Mesendoderm (in vitro differentiated cells): ENCODE results near the gene WDR91.

Source experiments
- DNase-seq: peaks from one replicate; pipeline ENCODE4 v3.0.0; 2013
- H2AK5ac ChIP-seq: 2 replicates; pipeline ENCODE4 v1.6.1; 2013; ENCODE audit warnings: low read length, inconsistent platforms
- H2BK120ac ChIP-seq: 2 replicates; pipeline ENCODE4 v1.6.1; 2013; ENCODE audit warnings: low read depth, mild to moderate bottlenecking, low read length, moderate library complexity, mixed read lengths
- H2BK15ac ChIP-seq: replicated peaks from 2 replicates; pipeline ENCODE4 v1.6.1; 2013; ENCODE audit warnings: low read depth, mild to moderate bottlenecking, moderate library complexity
- H2BK5ac ChIP-seq: 2 replicates; pipeline ENCODE4 v1.6.1; 2013; ENCODE audit warnings: low read length, inconsistent platforms
- H3K18ac ChIP-seq: 2 replicates; pipeline ENCODE4 v1.6.1; 2013; ENCODE audit warnings: mild to moderate bottlenecking, low read length, mixed read lengths
- H3K23ac ChIP-seq: one replicate; pipeline ENCODE4 v1.6.1; 2013; ENCODE audit warnings: low read length
- H3K27ac ChIP-seq: 2 replicates; pipeline ENCODE4 v1.5.1; 2013; ENCODE audit warnings: low read depth, mild to moderate bottlenecking, inconsistent platforms, low read length, moderate library complexity
- H3K27me3 ChIP-seq: 2 replicates; pipeline ENCODE4 v1.6.1; 2013; ENCODE audit warnings: low read length, control low read depth, mild to moderate bottlenecking, inconsistent platforms; ENCODE audit not compliant: insufficient read depth, poor library complexity
- H3K36me3 ChIP-seq: 2 replicates; pipeline ENCODE4 v1.6.1; 2013; ENCODE audit warnings: low read length, inconsistent platforms; ENCODE audit not compliant: control insufficient read depth, insufficient read depth
- H3K4ac ChIP-seq: one replicate; pipeline ENCODE4 v1.6.1; 2013; ENCODE audit warnings: low read depth, mild to moderate bottlenecking, low read length, moderate library complexity
- H3K4me1 ChIP-seq: 2 replicates; pipeline ENCODE4 v1.6.1; 2013; ENCODE audit warnings: low read depth, low read length, inconsistent platforms; ENCODE audit not compliant: control insufficient read depth
- H3K4me2 ChIP-seq: 2 replicates; pipeline ENCODE4 v1.6.1; 2013; ENCODE audit warnings: low read length
- H3K4me3 ChIP-seq: 2 replicates; pipeline ENCODE4 v1.5.1; 2013; ENCODE audit warnings: mild to moderate bottlenecking, low read length
- H3K56ac ChIP-seq: one replicate; pipeline ENCODE4 v1.6.1; 2013; ENCODE audit warnings: low read length
- H3K79me1 ChIP-seq: 2 replicates; pipeline ENCODE4 v1.6.1; 2013; ENCODE audit warnings: low read length, inconsistent platforms
- H3K79me2 ChIP-seq: 2 replicates; pipeline ENCODE4 v1.6.1; 2013; ENCODE audit warnings: mild to moderate bottlenecking, low read length; ENCODE audit not compliant: control insufficient read depth, insufficient read depth
- H3K9ac ChIP-seq: 2 replicates; pipeline ENCODE4 v1.6.1; 2013; ENCODE audit warnings: low read length, inconsistent platforms
- H4K5ac ChIP-seq: one replicate; pipeline ENCODE4 v1.6.1; 2013; ENCODE audit warnings: low read length
- H4K8ac ChIP-seq: one replicate; pipeline ENCODE4 v1.6.1; 2013; ENCODE audit warnings: low read depth, mild to moderate bottlenecking, control low read depth, low read length, moderate library complexity
- WGBS: extraction: QIAGEN DNeasy Blood & Tissue Kit; methylation state at CpG from one replicate; pipeline ENCODE4 v1.1.7; 2013; ENCODE audit warnings: low lambda C conversion rate, missing lambda C conversion rate; ENCODE audit not compliant: insufficient coverage; ENCODE audit errors: extremely low coverage; 5-methylcytosine and 5-hydroxymethylcytosine counted together

The WDR91 gene

GRCh38 chr7:135159359-135160085 lies 51.8 kb downstream of the WDR91 start:
- H3K27ac ChIP-seq = no peak overlapping the region
- H3K79me2 ChIP-seq = no peaks in the 10 kb centered on the region
- peaks cover 2% of the 10 kb centered on the region for H3K36me3 ChIP-seq
- H3K4me2 ChIP-seq = no peak overlapping the region
- no peak for DNase-seq
- no peak overlapping the region for H3K18ac ChIP-seq
- no peak overlapping the region for H3K4ac ChIP-seq
- H2BK5ac ChIP-seq = no peak overlapping the region
- H3K4me3 ChIP-seq = no peak overlapping the region
- no peak overlapping the region for H3K9ac ChIP-seq
- WGBS = no CpG with 5 or more reads among the region's 2 CpGs
- H3K27me3 ChIP-seq = no peaks in the 10 kb centered on the region
- no peak overlapping the region for H2AK5ac ChIP-seq
- no peak overlapping the region for H4K5ac ChIP-seq
- H3K79me1 ChIP-seq = no peaks in the 10 kb centered on the region
- H2BK120ac ChIP-seq = no peak overlapping the region
- H4K8ac ChIP-seq = no peak overlapping the region
- H2BK15ac ChIP-seq = no peak overlapping the region
- H3K23ac ChIP-seq = no peak overlapping the region
- H3K56ac ChIP-seq = no peak overlapping the region
- H3K4me1 ChIP-seq = peaks cover 5% of the 10 kb centered on the region

- Histone ChIP-seq H3K4me1 (peaks cover 5% of the 10 kb centered on the region), H3K36me3 (peaks cover 2% of the 10 kb centered on the region), H2BK120ac (no peak overlapping the region), H4K5ac (no peak overlapping the region), H3K4me2 (no peak overlapping the region), H3K9ac (no peak overlapping the region), H3K4ac (no peak overlapping the region), H2BK15ac (no peak overlapping the region), H3K27ac (no peak overlapping the region), H2AK5ac (no peak overlapping the region), H3K4me3 (no peak overlapping the region), H3K79me2 (no peaks in the 10 kb centered on the region), H3K56ac (no peak overlapping the region), H4K8ac (no peak overlapping the region), H3K23ac (no peak overlapping the region), H3K79me1 (no peaks in the 10 kb centered on the region), H3K18ac (no peak overlapping the region), H3K27me3 (no peaks in the 10 kb centered on the region), H2BK5ac (no peak overlapping the region)
- WGBS = no CpG with 5 or more reads among the region's 6 CpGs
- DNase-seq = no peak
Measured at GRCh38 chr7:135158874-135159273, 52.5 kb downstream of the WDR91 start.

GRCh38 chr7:135158141-135158655 lies 53.1 kb downstream of the WDR91 start:
- no peaks in the 10 kb centered on the region for H3K36me3 ChIP-seq
- H3K4me2 ChIP-seq = no peak overlapping the region
- no peak overlapping the region for H3K56ac ChIP-seq
- H4K8ac ChIP-seq = no peak overlapping the region
- H3K9ac ChIP-seq = no peak overlapping the region
- H3K23ac ChIP-seq = no peak overlapping the region
- no peak overlapping the region for H3K27ac ChIP-seq
- no peak overlapping the region for H2AK5ac ChIP-seq
- H2BK120ac ChIP-seq = no peak overlapping the region
- DNase-seq = no peak
- no peak overlapping the region for H4K5ac ChIP-seq
- peaks cover 5% of the 10 kb centered on the region for H3K4me1 ChIP-seq
- no peak overlapping the region for H3K18ac ChIP-seq
- no peak overlapping the region for H3K4me3 ChIP-seq
- no CpG with 5 or more reads among the region's 1 CpG for WGBS
- no peak overlapping the region for H2BK5ac ChIP-seq
- H3K79me1 ChIP-seq = no peaks in the 10 kb centered on the region
- no peaks in the 10 kb centered on the region for H3K79me2 ChIP-seq
- no peaks in the 10 kb centered on the region for H3K27me3 ChIP-seq
- H3K4ac ChIP-seq = no peak overlapping the region
- H2BK15ac ChIP-seq = no peak overlapping the region

- no peak overlapping the region for H3K4me2 ChIP-seq
- no peak overlapping the region for H4K5ac ChIP-seq
- no peaks in the 10 kb centered on the region for H3K79me1 ChIP-seq
- peaks cover 5% of the 10 kb centered on the region for H3K4me1 ChIP-seq
- no peak overlapping the region for H4K8ac ChIP-seq
- H2BK5ac ChIP-seq = no peak overlapping the region
- WGBS = no CpG with 5 or more reads among the region's 1 CpG
- no peak overlapping the region for H3K9ac ChIP-seq
- H3K27ac ChIP-seq = no peak overlapping the region
- no peak overlapping the region for H2AK5ac ChIP-seq
- no peak overlapping the region for H3K23ac ChIP-seq
- H2BK120ac ChIP-seq = no peak overlapping the region
- H2BK15ac ChIP-seq = no peak overlapping the region
- H3K79me2 ChIP-seq = no peaks in the 10 kb centered on the region
- no peaks in the 10 kb centered on the region for H3K27me3 ChIP-seq
- no peak overlapping the region for H3K4ac ChIP-seq
- H3K18ac ChIP-seq = no peak overlapping the region
- no peak overlapping the region for H3K4me3 ChIP-seq
- no peak for DNase-seq
- no peak overlapping the region for H3K56ac ChIP-seq
- no peaks in the 10 kb centered on the region for H3K36me3 ChIP-seq
Measured at GRCh38 chr7:135156290-135156689, 55.0 kb downstream of the WDR91 start.

GRCh38 chr7:135154734-135155133 lies 56.6 kb downstream of the WDR91 start:
- no peaks in the 10 kb centered on the region for H3K4me1 ChIP-seq
- no peak for DNase-seq
- H3K4me2 ChIP-seq = no peak overlapping the region
- no peaks in the 10 kb centered on the region for H3K27me3 ChIP-seq
- H3K4me3 ChIP-seq = no peak overlapping the region
- H3K4ac ChIP-seq = no peak overlapping the region
- no peaks in the 10 kb centered on the region for H3K36me3 ChIP-seq
- no peak overlapping the region for H2BK15ac ChIP-seq
- no peak overlapping the region for H3K18ac ChIP-seq
- no peaks in the 10 kb centered on the region for H3K79me1 ChIP-seq
- H3K56ac ChIP-seq = no peak overlapping the region
- no peak overlapping the region for H4K8ac ChIP-seq
- no peak overlapping the region for H3K23ac ChIP-seq
- no peak overlapping the region for H2BK5ac ChIP-seq
- no peaks in the 10 kb centered on the region for H3K79me2 ChIP-seq
- H2AK5ac ChIP-seq = no peak overlapping the region
- no peak overlapping the region for H3K27ac ChIP-seq
- no peak overlapping the region for H2BK120ac ChIP-seq
- H4K5ac ChIP-seq = no peak overlapping the region
- WGBS = no CpG with 5 or more reads among the region's 1 CpG
- H3K9ac ChIP-seq = no peak overlapping the region

- Histone ChIP-seq H3K18ac (no peak overlapping the region), H2BK120ac (no peak overlapping the region), H3K79me1 (no peaks in the 10 kb centered on the region), H3K4me1 (no peaks in the 10 kb centered on the region), H3K79me2 (no peaks in the 10 kb centered on the region), H3K56ac (no peak overlapping the region), H2AK5ac (no peak overlapping the region), H3K27ac (no peak overlapping the region), H3K4ac (no peak overlapping the region), H3K23ac (no peak overlapping the region), H2BK15ac (no peak overlapping the region), H4K5ac (no peak overlapping the region), H3K4me3 (no peak overlapping the region), H4K8ac (no peak overlapping the region), H3K4me2 (no peak overlapping the region), H3K27me3 (no peaks in the 10 kb centered on the region), H3K36me3 (no peaks in the 10 kb centered on the region), H2BK5ac (no peak overlapping the region), H3K9ac (no peak overlapping the region)
- DNase-seq = no peak
- no CpG with 5 or more reads among the region's 1 CpG for WGBS
Measured at GRCh38 chr7:135152442-135152841, 58.9 kb downstream of the WDR91 start.
